ENCODE results near the gene PRR36.

Gene PRR36

DNA sequence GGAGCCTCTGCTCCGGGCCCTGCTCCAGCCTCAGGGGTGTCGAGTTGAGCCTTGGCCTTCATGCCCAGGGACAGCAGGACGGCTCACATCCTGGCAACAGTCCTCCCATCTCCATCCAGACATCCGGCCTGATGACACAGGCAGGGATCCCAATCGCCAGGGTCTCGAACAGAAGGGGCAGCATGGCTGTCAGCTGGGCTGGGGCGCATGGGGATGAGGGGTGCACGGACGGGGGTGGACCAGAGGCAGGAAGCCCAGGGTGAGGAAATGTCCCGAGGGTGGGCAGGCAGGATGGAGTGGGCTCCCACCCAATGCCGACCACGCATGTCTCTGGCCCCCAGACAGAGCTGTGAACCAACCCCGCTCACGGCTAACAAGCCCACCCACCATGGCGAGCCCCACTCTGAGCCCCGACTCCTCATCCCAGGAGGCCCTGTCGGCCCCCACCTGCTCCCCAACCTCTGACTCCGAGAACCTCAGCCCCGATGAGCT, 28.0 kb downstream of the PRR36 start:
- no peak for DNase-seq (ENCODE audit: low read depth in 2 of 2)

- no peak for DNase-seq (ENCODE audit: low read depth in 2 of 2)
Measured at GRCh38 chr19:7845390-7846154, 28.6 kb downstream of the PRR36 start.

DNA sequence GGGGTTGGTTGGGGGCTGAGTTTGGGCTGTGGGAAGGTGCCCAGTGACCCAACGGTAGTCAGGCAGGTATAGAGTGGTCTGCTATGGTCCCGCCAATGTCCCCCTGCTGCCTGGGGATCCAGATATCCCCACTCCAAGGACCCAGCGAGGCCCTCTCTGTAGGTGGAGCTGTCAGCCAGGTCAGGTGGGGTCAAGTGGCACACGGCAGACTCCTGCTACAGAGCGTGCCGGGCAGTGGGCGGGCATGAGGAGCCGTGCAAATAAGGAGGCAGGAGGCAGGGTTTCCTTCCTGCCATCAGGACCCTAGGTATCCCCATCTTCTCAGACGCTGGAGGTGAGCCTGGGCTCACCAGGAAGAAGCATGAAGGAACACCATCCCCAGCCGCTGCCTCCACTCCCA, 29.2 kb downstream of the PRR36 start:
- no peak for DNase-seq (ENCODE audit: low read depth in 2 of 2)

DNA sequence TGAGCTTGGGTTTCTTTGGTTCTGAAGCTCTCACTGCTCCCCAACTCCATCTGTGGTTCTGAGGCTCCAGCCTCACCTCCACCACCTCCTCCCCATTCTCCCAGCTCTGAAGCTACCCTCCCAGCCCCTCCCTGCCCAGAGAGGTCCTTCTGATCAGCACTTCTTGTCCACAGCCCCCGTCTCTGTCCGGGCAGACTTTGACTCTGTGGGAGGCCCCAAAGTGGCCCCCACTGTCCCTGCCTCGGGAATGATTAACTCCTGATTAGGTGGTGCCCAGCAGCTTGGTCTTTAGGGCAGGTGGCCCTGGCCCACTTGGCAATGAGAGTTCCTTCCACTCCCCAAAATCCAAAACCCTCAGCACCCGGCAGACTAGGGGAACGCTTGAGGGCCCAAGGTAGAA, 29.8 kb downstream of the PRR36 start:
- no peak for DNase-seq (ENCODE audit: low read depth in 2 of 2)

DNA sequence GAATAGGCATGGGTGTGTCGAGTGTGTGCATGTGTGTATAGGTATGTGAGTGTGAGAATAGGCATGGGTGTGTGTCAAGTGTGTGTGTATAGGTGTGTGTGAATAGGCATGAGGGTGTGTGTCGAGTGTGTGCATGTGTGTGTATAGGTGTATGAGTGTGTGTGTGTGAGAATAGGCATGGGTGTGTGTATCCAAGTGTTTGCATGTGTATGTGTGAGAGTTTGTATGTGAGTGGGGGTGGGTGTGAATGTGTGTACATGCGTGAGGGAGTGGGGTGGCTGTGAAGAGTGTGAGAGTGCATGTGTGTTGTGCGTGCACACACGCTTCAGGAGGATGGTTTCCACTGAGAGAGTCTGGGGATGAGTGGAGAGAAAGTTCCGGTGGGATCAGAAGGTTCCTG, 30.7 kb downstream of the PRR36 start:
- no peak for DNase-seq (ENCODE audit: low read depth in 2 of 2)

DNA sequence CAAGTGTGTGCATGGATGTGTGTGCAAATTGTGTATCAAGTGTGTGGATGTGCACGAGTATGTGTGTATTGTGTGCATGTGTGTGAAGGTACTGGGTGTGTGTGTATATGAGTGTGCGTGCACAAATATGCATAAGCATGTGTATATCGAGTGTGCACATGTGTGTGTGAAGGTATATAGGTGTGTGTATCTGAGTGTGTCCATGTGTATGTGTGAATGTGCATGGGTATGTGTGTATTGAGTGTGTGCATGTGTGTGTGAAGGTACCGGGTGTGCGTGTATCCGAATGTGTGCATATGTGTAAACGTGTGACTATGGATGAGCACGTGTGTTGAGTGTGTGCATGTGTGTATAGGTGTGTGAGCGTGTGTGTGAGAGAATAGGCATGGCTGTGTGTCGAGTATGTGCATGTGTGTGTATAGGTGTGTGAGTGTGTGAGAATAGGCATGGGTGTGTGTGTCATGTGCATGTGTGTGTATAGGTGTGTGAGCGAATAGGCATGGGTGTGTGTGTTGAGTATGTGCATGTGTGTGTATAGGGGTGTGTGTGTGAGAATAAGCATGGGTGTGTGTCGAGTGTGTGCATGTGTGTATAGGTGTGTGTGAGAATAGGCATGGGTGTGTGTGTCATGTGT, 31.4 kb downstream of the PRR36 start:
- DNase-seq (ENCODE audit: low read depth in 2 of 2), result no peak

- no peak for DNase-seq (ENCODE audit: low read depth in 2 of 2)
Measured at GRCh38 chr19:7841751-7842660, 32.2 kb downstream of the PRR36 start.

GRCh38 chr19:7840629-7841028, 33.6 kb downstream of the PRR36 start:
- DNase-seq (ENCODE audit: low read depth in 2 of 2), result no peak

DNA sequence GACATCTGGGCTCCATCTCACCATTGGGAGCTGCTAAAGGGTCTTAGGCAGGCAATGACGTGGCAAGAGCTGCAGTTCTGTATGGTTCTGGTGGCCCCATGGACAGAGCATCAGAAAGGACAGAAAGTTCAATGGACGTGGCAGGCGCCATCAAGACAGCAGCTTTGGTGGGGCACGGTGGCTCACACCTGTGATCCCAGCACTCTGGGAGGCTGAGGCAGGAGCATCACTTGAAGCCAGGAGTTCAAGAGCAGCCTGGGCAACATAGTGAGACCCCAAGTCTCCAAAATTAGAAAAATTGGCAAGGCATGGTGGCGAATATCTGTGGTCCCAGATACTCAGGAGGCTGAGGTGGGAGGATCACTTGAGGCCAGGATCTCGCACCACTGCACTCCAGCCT, 34.7 kb downstream of the PRR36 start:
- no peak for DNase-seq (ENCODE audit: low read depth in 2 of 2)

DNA sequence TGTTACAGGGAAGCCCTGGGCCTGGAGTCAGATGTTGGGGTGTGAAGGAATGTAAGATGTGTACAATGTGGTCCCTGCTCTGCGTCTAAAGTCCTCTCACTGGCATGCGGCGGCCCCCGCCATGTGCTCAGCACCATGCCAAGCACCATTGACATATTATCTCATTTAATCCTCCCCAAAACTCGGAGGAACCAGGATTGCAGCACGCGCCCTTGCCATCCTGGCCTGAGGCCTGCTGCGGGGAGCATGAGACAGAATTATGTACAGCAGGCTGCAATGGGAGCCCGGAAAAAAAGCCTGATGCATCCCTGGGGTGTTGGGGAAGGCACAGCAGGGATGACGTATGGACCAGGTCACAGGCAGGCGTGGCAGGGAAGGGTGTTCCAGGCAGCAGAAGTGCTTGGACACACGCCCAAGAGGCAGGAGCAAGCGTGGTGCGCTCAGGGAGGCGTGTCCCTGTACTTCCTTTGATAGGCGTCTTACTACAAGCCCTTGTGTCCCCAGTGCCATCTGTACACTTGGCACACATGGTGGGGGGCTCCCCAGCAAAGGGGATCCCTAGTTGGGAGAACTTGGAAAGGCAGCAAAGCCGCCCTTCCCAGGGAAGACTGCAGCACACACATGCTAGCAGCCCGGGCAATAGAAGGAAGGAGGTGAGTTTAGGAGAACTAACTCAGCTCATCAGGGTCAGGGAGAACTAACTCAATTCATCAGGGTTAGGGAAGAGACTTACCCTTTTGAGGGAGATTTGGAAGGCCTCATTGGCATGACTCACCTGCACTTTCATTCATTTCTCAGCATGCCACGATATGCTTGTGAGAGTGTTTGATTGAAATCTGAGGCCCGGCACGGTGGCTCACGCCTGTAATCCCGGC, 40.7 kb downstream of the PRR36 start:
- no peak for DNase-seq (ENCODE audit: low read depth in 2 of 2)

- no peak for DNase-seq (ENCODE audit: low read depth in 2 of 2)
Measured at GRCh38 chr19:7832781-7833180, 41.4 kb downstream of the PRR36 start.

- DNase-seq (ENCODE audit: low read depth in 2 of 2), result no peak
Measured at GRCh38 chr19:7832009-7832408, 42.2 kb downstream of the PRR36 start.

GRCh38 chr19:7831452-7831851, 42.7 kb downstream of the PRR36 start:
- no peak for DNase-seq (ENCODE audit: low read depth in 2 of 2)

- no peak for DNase-seq (ENCODE audit: low read depth in 2 of 2)
Measured at GRCh38 chr19:7830823-7831222, 43.4 kb downstream of the PRR36 start.

DNA sequence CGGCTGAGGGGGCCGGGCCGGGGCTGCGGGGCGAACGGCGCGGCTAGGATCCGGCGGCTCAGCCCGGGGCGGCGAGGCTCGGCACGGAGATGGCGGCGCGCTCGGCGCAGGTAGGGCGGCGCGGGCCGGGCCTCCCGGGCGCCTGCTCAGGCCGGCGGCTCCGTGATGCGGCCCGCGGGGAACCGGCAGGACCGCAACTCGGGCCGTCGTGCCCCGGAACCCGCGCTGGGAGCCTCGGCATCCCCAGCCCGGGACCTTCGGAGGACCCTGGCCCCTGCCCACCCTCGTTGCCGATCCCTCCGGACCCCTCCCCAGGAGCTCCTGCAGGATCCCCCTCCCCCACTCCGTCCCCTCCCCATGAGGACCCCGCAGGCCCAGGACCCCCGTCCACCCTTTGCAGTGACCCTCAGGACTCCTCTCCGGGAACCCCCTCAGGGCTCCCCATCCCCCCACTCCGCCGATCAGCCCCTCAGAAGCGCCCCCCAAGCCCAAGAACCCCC, 43.9 kb downstream of the PRR36 start:
- no peak for DNase-seq (ENCODE audit: low read depth in 2 of 2)

- DNase-seq (ENCODE audit: low read depth in 2 of 2), result peak; percentile 100
Measured at GRCh38 chr19:7829561-7830271, 44.5 kb downstream of the PRR36 start, which contains the start of gene EVI5L. TSS of gene EVI5L (plus strand) at chr19:7830218. CDS start at chr19:7846543, 16,325 bp downstream.

DNA sequence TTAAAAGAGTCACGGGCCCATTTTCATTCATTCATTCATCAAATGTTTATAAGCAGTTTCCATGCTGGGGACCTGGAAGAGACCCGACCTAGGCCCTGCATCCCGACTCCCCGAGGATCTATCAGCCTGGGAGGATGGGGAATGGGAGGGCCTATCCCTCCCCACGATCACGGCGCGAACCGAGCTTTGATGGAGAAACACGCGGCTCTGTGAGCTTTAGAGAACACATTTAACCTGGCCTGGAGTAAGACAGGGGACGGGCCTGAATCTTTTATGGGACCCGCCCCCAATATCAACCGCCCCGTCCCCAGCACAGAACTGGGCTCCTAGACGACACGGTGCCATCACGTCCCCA, 45.0 kb downstream of the PRR36 start:
- no peak for DNase-seq (ENCODE audit: low read depth in 2 of 2)

DNA sequence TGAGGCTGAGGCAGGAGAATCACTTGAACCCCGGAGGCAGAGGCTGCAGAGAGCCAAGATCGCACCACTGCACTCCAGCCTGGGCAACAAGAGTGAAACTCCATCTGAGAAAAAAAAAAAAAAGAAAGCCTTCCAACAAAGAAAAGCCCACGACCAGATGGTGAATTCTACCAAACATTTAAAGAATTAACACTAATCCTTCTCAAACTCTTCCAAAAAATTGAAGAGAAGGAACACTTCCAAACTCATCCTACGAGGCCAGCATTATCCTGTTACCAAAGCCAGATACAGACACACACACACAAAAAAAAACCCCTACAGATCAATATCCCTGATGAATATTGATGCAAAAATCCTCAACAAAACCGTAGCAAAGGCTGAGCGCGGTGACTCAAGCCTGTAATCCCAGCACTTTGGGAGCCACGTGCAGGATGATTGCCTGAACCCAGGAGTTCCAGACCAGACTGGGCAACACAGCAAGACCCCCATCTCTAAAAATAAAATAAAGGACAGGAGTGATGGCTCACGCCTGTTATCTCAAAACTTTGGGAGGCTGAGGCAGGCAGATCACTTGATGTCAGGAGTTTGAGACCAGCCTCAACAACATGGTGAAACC, 50.4 kb downstream of the PRR36 start:
- no peak for DNase-seq (ENCODE audit: low read depth in 2 of 2)

- DNase-seq (ENCODE audit: low read depth in 2 of 2), result no peak
Measured at GRCh38 chr19:7822910-7823515, 51.2 kb downstream of the PRR36 start.

DNA sequence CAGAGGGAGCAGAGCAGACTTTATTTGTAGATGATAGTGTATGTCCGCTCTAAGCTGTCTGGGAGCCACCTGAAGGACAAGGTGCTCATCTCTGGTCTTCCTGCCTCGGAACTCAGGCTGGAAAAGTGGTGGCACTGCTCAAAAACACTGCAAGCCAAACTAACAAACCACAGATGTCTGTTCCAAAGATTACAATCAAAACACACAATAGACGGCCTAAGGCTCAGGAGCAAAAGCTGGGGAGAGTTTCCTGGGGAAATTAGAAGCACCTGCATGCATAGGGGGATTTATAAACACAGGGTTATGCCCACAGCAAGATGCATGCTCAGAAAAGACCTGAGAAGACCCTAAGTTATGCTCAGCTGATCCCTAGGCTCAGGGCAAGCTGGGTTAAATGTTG, 53.6 kb downstream of the PRR36 start:
- no peak for DNase-seq (ENCODE audit: low read depth in 2 of 2)
